Measurements from ENCODE around the gene WWC1.
"Not testable (repeated sequence)": the region's sequence is repeated elsewhere in the genome, so short reads cannot be mapped to it uniquely, and the experiment has no call there.

Gene WWC1

GRCh38 chr5:168423971-168424370 lies 132.5 kb downstream of the WWC1 start:
- no peak overlapping the region for H3K4me3 ChIP-seq (ENCODE audit: low read length)
- no peaks in the 10 kb centered on the region for H3K9me3 ChIP-seq (ENCODE audit: insufficient read depth, low read depth, low read length)
- no peak overlapping the region for H3K9ac ChIP-seq (ENCODE audit: low read depth, low read length)
- no peak overlapping the region for H3K27ac ChIP-seq (ENCODE audit: low read length)
- no peaks in the 10 kb centered on the region for H3K4me1 ChIP-seq (ENCODE audit: insufficient read depth, low read length)
- no peaks in the 10 kb centered on the region for H3K27me3 ChIP-seq (ENCODE audit: insufficient read depth, low read length)
- H3K36me3 ChIP-seq (ENCODE audit: insufficient read depth, low read depth, low read length): peaks cover 42% of the 10 kb centered on the region

GRCh38 chr5:168424594-168425323 lies 133.3 kb downstream of the WWC1 start:
- Histone ChIP-seq H3K36me3 (ENCODE audit: insufficient read depth, low read depth, low read length) (peaks cover 47% of the 10 kb centered on the region), H3K4me1 (ENCODE audit: insufficient read depth, low read length) (no peaks in the 10 kb centered on the region), H3K9me3 (ENCODE audit: insufficient read depth, low read depth, low read length) (no peaks in the 10 kb centered on the region), H3K4me3 (ENCODE audit: low read length) (no peak overlapping the region), H3K27ac (ENCODE audit: low read length) (no peak overlapping the region), H3K9ac (ENCODE audit: low read depth, low read length) (no peak overlapping the region), H3K27me3 (ENCODE audit: insufficient read depth, low read length) (no peaks in the 10 kb centered on the region)

GRCh38 chr5:168426007-168426863 lies 134.8 kb downstream of the WWC1 start:
- Histone ChIP-seq H3K36me3 (ENCODE audit: insufficient read depth, low read depth, low read length) (peaks cover 61% of the 10 kb centered on the region), H3K9ac (ENCODE audit: low read depth, low read length) (no peak overlapping the region), H3K4me1 (ENCODE audit: insufficient read depth, low read length) (no peaks in the 10 kb centered on the region)

GRCh38 chr5:168426864-168427172 lies 135.4 kb downstream of the WWC1 start:
- Histone ChIP-seq H3K9ac (ENCODE audit: low read depth, low read length) (no peak overlapping the region), H3K4me3 (ENCODE audit: low read length) (no peak overlapping the region), H3K9me3 (ENCODE audit: insufficient read depth, low read depth, low read length) (no peaks in the 10 kb centered on the region), H3K27me3 (ENCODE audit: insufficient read depth, low read length) (no peaks in the 10 kb centered on the region), H3K27ac (ENCODE audit: low read length) (no peak overlapping the region), H3K4me1 (ENCODE audit: insufficient read depth, low read length) (no peaks in the 10 kb centered on the region), H3K36me3 (ENCODE audit: insufficient read depth, low read depth, low read length) (peaks cover 63% of the 10 kb centered on the region)

More at GRCh38 chr5:168426007-168426863, 134.8 kb downstream of the WWC1 start:
- Histone ChIP-seq H3K27ac (ENCODE audit: low read length) (no peak overlapping the region), H3K27me3 (ENCODE audit: insufficient read depth, low read length) (no peaks in the 10 kb centered on the region), H3K9me3 (ENCODE audit: insufficient read depth, low read depth, low read length) (no peaks in the 10 kb centered on the region), H3K4me3 (ENCODE audit: low read length) (no peak overlapping the region)

- no peak overlapping the region for H3K4me3 ChIP-seq (ENCODE audit: low read length)
- peaks cover 65% of the 10 kb centered on the region for H3K36me3 ChIP-seq (ENCODE audit: insufficient read depth, low read depth, low read length)
- no peaks in the 10 kb centered on the region for H3K9me3 ChIP-seq (ENCODE audit: insufficient read depth, low read depth, low read length)
- H3K27me3 ChIP-seq (ENCODE audit: insufficient read depth, low read length): no peaks in the 10 kb centered on the region
- H3K27ac ChIP-seq (ENCODE audit: low read length): no peak overlapping the region
- H3K9ac ChIP-seq (ENCODE audit: low read depth, low read length): no peak overlapping the region
- H3K4me1 ChIP-seq (ENCODE audit: insufficient read depth, low read length): no peaks in the 10 kb centered on the region
Observed at GRCh38 chr5:168427224-168427623, 135.8 kb downstream of the WWC1 start.

- no peak overlapping the region for H3K4me3 ChIP-seq (ENCODE audit: low read length)
- H3K9me3 ChIP-seq (ENCODE audit: insufficient read depth, low read depth, low read length): no peaks in the 10 kb centered on the region
- H3K27ac ChIP-seq (ENCODE audit: low read length): no peak overlapping the region
- no peaks in the 10 kb centered on the region for H3K4me1 ChIP-seq (ENCODE audit: insufficient read depth, low read length)
- H3K27me3 ChIP-seq (ENCODE audit: insufficient read depth, low read length): no peaks in the 10 kb centered on the region
- no peak overlapping the region for H3K9ac ChIP-seq (ENCODE audit: low read depth, low read length)
- H3K36me3 ChIP-seq (ENCODE audit: insufficient read depth, low read depth, low read length): peaks cover 73% of the 10 kb centered on the region
Observed at GRCh38 chr5:168428552-168428951, 137.1 kb downstream of the WWC1 start.

GRCh38 chr5:168430296-168430695 lies 138.9 kb downstream of the WWC1 start:
- peaks cover 75% of the 10 kb centered on the region for H3K36me3 ChIP-seq (ENCODE audit: insufficient read depth, low read depth, low read length)
- no peak overlapping the region for H3K27ac ChIP-seq (ENCODE audit: low read length)
- H3K4me3 ChIP-seq (ENCODE audit: low read length): no peak overlapping the region
- no peak overlapping the region for H3K9ac ChIP-seq (ENCODE audit: low read depth, low read length)
- no peaks in the 10 kb centered on the region for H3K27me3 ChIP-seq (ENCODE audit: insufficient read depth, low read length)
- H3K9me3 ChIP-seq (ENCODE audit: insufficient read depth, low read depth, low read length): no peaks in the 10 kb centered on the region
- H3K4me1 ChIP-seq (ENCODE audit: insufficient read depth, low read length): no peaks in the 10 kb centered on the region

- Histone ChIP-seq H3K4me3 (ENCODE audit: low read length) (no peak overlapping the region), H3K4me1 (ENCODE audit: insufficient read depth, low read length) (peaks cover 9% of the 10 kb centered on the region; the same call in 1 of the 2 replicates), H3K27me3 (ENCODE audit: insufficient read depth, low read length) (no peaks in the 10 kb centered on the region), H3K36me3 (ENCODE audit: insufficient read depth, low read depth, low read length) (peaks cover 71% of the 10 kb centered on the region), H3K9me3 (ENCODE audit: insufficient read depth, low read depth, low read length) (no peaks in the 10 kb centered on the region), H3K27ac (ENCODE audit: low read length) (no peak overlapping the region), H3K9ac (ENCODE audit: low read depth, low read length) (no peak overlapping the region)
Observed at GRCh38 chr5:168432903-168433302, 141.5 kb downstream of the WWC1 start.

- Histone ChIP-seq H3K4me3 (ENCODE audit: low read length) (no peak overlapping the region), H3K36me3 (ENCODE audit: insufficient read depth, low read depth, low read length) (peaks cover 64% of the 10 kb centered on the region), H3K9me3 (ENCODE audit: insufficient read depth, low read depth, low read length) (no peaks in the 10 kb centered on the region), H3K4me1 (ENCODE audit: insufficient read depth, low read length) (peaks cover 9% of the 10 kb centered on the region; the same call in 1 of the 2 replicates), H3K27ac (ENCODE audit: low read length) (no peak overlapping the region), H3K9ac (ENCODE audit: low read depth, low read length) (no peak overlapping the region), H3K27me3 (ENCODE audit: insufficient read depth, low read length) (no peaks in the 10 kb centered on the region)
Observed at GRCh38 chr5:168434001-168434400, 142.6 kb downstream of the WWC1 start.

GRCh38 chr5:168434746-168435321 lies 143.4 kb downstream of the WWC1 start:
- Histone ChIP-seq H3K9ac (ENCODE audit: low read depth, low read length) (no peak overlapping the region), H3K9me3 (ENCODE audit: insufficient read depth, low read depth, low read length) (no peaks in the 10 kb centered on the region), H3K27me3 (ENCODE audit: insufficient read depth, low read length) (no peaks in the 10 kb centered on the region), H3K4me3 (ENCODE audit: low read length) (no peak overlapping the region), H3K4me1 (ENCODE audit: insufficient read depth, low read length) (peaks cover 9% of the 10 kb centered on the region; the same call in 1 of the 2 replicates), H3K27ac (ENCODE audit: low read length) (no peak overlapping the region), H3K36me3 (ENCODE audit: insufficient read depth, low read depth, low read length) (peaks cover 64% of the 10 kb centered on the region)

GRCh38 chr5:168435340-168435739 lies 143.9 kb downstream of the WWC1 start:
- H3K9ac ChIP-seq (ENCODE audit: low read depth, low read length); H3K4me1 ChIP-seq (ENCODE audit: insufficient read depth, low read length); H3K27ac ChIP-seq (ENCODE audit: low read length); H3K4me3 ChIP-seq (ENCODE audit: low read length); H3K9me3 ChIP-seq (ENCODE audit: insufficient read depth, low read depth, low read length); H3K27me3 ChIP-seq (ENCODE audit: insufficient read depth, low read length): not testable (repeated sequence)
- H3K36me3 ChIP-seq (ENCODE audit: insufficient read depth, low read depth, low read length): peaks cover 64% of the 10 kb centered on the region

Measured in iPS-20b (cell line).